Measurements from ENCODE around the gene SUZ12. TPM values are rescaled to one million over a fixed set of nuclear protein-coding genes. Genes with fewer than 3 reads are reported as not detected.
"Not testable (repeated sequence)": the region's sequence is repeated elsewhere in the genome, so short reads cannot be mapped to it uniquely, and the experiment has no call there.

Gene SUZ12
- total and polyA plus RNA-seq, 2 donors from 2014 or later, result 10.2 to 23.5 TPM

DNA sequence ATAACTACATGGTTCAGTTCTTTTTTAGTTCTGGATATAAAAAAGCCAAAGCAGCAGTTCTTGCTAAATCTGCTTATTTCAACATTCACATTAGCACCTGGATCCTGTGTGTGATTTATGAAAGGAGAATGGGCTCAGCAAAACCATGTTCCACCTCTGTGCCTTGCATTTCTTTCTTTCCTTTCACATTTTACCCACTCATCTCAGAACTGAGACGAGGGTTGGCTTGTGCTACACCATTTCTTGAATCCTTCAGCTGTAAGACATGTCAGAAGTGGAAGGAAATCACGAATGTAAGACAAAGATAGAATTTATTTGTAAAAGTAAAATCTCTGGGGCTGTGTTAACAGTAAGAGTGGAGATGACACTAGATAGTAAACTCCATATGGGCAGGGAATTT is 34.1 kb upstream of the SUZ12 start:
- no peaks in the 10 kb centered on the region for H3K27me3 ChIP-seq (ENCODE audit: control insufficient read depth, insufficient read depth, low read length)
- intact Hi-C loops (cut with DNase I), result no loop called here
- DNase-seq (no peak), FAIRE-seq (no peak)
- H3K36me3 ChIP-seq (ENCODE audit: control insufficient read depth in 2 of 3, insufficient read depth in 3 of 3, low read length in 3 of 3), result peaks cover 0 to 10% (median 2%) of the 10 kb centered on the region in 3 donors
- H3K9me3 ChIP-seq (ENCODE audit: control insufficient read depth in 2 of 3, insufficient read depth in 1 of 3, low read length in 3 of 3), result no peaks in the 10 kb centered on the region
- no peak overlapping the region for H3K27ac ChIP-seq (ENCODE audit: low read depth in 2 of 2, low read length in 2 of 2)
- H3K9ac ChIP-seq (ENCODE audit: low read length in 3 of 3), result no peak overlapping the region
- peaks cover 0 to 4% (median 0%) of the 10 kb centered on the region in 3 donors for H3K4me1 ChIP-seq (ENCODE audit: control insufficient read depth in 2 of 3, insufficient read depth in 2 of 3, low read depth in 1 of 3, low read length in 3 of 3)
- no peak overlapping the region for H3K4me3 ChIP-seq (ENCODE audit: low read length in 3 of 3)
- TF ChIP-seq, protein P1, sequence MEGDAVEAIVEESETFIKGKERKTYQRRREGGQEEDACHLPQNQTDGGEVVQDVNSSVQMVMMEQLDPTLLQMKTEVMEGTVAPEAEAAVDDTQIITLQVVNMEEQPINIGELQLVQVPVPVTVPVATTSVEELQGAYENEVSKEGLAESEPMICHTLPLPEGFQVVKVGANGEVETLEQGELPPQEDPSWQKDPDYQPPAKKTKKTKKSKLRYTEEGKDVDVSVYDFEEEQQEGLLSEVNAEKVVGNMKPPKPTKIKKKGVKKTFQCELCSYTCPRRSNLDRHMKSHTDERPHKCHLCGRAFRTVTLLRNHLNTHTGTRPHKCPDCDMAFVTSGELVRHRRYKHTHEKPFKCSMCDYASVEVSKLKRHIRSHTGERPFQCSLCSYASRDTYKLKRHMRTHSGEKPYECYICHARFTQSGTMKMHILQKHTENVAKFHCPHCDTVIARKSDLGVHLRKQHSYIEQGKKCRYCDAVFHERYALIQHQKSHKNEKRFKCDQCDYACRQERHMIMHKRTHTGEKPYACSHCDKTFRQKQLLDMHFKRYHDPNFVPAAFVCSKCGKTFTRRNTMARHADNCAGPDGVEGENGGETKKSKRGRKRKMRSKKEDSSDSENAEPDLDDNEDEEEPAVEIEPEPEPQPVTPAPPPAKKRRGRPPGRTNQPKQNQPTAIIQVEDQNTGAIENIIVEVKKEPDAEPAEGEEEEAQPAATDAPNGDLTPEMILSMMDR (IDR thresholded peaks at IDR 0.05; ENCODE audit: borderline replicate concordance, extremely low read depth, insufficient read depth), result no peak

DNA sequence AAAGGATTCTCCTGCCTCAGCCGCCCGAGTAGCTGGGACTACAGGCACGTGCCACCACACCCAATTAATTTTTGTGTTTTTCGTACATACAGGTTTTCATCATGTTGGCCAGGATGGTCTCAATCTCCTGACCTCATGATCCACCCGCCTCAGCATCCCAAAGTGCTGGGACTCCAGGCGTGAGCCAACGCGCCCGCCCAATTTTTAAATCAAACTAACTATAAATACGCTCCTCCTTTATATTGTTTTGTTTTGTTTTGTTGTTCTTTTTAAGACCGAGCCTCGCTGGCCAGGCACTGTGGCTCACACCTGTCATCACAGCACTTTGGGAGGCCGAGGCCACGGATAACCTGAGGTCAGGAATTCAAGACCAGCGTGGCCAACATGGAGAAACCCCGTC is 33.4 kb upstream of the SUZ12 start:
- Histone ChIP-seq H3K9me3 (ENCODE audit: control insufficient read depth in 2 of 3, insufficient read depth in 1 of 3, low read length in 3 of 3) (no peaks in the 10 kb centered on the region), H3K4me3 (ENCODE audit: low read length in 3 of 3) (no peak overlapping the region), H3K27me3 (ENCODE audit: control insufficient read depth, insufficient read depth, low read length) (no peaks in the 10 kb centered on the region), H3K9ac (ENCODE audit: low read length in 3 of 3) (no peak overlapping the region), H3K4me1 (ENCODE audit: control insufficient read depth in 2 of 3, insufficient read depth in 2 of 3, low read depth in 1 of 3, low read length in 3 of 3) (peaks cover 0 to 4% (median 0%) of the 10 kb centered on the region in 3 donors), H3K27ac (ENCODE audit: low read depth in 2 of 2, low read length in 2 of 2) (no peak overlapping the region), H3K36me3 (ENCODE audit: control insufficient read depth in 2 of 3, insufficient read depth in 3 of 3, low read length in 3 of 3) (peaks cover 0 to 6% (median 0%) of the 10 kb centered on the region in 3 donors)
- no peak for DNase-seq
- TF ChIP-seq, protein P1 (IDR thresholded peaks at IDR 0.05; ENCODE audit: borderline replicate concordance, extremely low read depth, insufficient read depth), result no peak
- intact Hi-C loops (cut with DNase I), result no loop called here
- FAIRE-seq, result no peak

DNA sequence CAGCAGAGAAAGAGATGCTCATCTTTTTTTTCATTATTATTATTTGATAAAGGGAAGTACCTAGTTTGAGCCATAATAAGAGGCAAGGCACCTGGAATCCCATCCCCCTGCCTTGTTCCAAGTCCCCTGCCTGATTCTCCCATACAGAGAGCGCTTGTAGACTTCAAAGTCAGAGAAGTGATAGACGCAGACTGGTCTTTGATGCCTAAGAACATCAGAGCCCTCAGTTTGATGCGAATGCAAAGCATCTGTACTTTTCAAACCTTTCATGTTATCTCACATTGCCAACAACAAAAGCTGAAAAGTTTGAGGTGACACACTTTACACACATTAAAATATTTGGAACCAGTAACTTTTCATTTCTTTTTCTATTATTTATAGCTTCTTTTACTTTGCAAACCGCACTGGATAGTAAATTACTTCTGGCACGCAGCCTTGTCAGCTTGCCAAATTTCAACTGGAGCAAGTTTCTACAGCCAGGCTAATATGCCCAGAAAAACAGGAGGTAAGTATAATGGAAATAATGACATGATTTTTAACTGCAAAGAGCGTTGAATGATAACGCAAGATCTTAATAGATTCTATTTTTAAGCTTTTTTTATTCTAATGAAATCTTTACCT is 29.4 kb upstream of the SUZ12 start:
- DNase-seq (peak in 2 of 5 donors; percentile 42 to 66), FAIRE-seq (no peak)
- no peaks in the 10 kb centered on the region for H3K36me3 ChIP-seq (ENCODE audit: control insufficient read depth in 2 of 3, insufficient read depth in 3 of 3, low read length in 3 of 3)
- no peak overlapping the region for H3K4me3 ChIP-seq (ENCODE audit: low read length in 3 of 3)
- TF ChIP-seq, protein P1 (IDR thresholded peaks at IDR 0.05; ENCODE audit: borderline replicate concordance, extremely low read depth, insufficient read depth), result no peak
- no peaks in the 10 kb centered on the region for H3K27me3 ChIP-seq (ENCODE audit: control insufficient read depth, insufficient read depth, low read length)
- no peak overlapping the region for H3K27ac ChIP-seq (ENCODE audit: low read depth in 2 of 2, low read length in 2 of 2)
- H3K9ac ChIP-seq (ENCODE audit: low read length in 3 of 3), result no peak overlapping the region
- no peaks in the 10 kb centered on the region for H3K9me3 ChIP-seq (ENCODE audit: control insufficient read depth in 2 of 3, insufficient read depth in 1 of 3, low read length in 3 of 3)
- H3K4me1 ChIP-seq (ENCODE audit: control insufficient read depth in 2 of 3, insufficient read depth in 2 of 3, low read depth in 1 of 3, low read length in 3 of 3), result no peaks in the 10 kb centered on the region
- intact Hi-C loops (cut with DNase I), result no loop called here

DNA sequence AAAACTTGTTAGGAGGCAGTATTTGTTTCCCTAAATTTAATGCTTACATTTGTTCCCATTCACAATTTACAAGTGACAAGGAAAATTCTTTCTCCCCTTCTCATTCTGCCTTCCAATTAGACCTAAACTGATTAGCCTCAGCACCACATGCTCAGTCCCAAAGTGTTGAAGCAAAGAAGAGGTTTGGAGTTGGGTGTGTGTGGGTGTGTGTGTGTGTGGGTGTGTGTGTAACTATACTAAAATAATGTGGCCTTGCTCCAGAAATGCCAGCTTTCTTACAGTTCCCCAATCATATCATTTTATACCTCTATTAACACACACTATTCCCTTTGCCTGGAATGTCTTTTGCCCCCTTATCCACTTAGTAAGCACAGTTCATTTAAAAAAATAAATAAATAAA is 28.4 kb upstream of the SUZ12 start:
- H3K9me3 ChIP-seq (ENCODE audit: control insufficient read depth in 2 of 3, insufficient read depth in 1 of 3, low read length in 3 of 3), result no peaks in the 10 kb centered on the region
- no peak overlapping the region for H3K4me3 ChIP-seq (ENCODE audit: low read length in 3 of 3)
- intact Hi-C loops (cut with DNase I), result no loop called here
- no peaks in the 10 kb centered on the region for H3K4me1 ChIP-seq (ENCODE audit: control insufficient read depth in 2 of 3, insufficient read depth in 2 of 3, low read depth in 1 of 3, low read length in 3 of 3)
- no peak overlapping the region for H3K9ac ChIP-seq (ENCODE audit: low read length in 3 of 3)
- H3K36me3 ChIP-seq (ENCODE audit: control insufficient read depth in 2 of 3, insufficient read depth in 3 of 3, low read length in 3 of 3), result no peaks in the 10 kb centered on the region
- no peak for FAIRE-seq
- no peak for DNase-seq
- no peaks in the 10 kb centered on the region for H3K27me3 ChIP-seq (ENCODE audit: control insufficient read depth, insufficient read depth, low read length)
- TF ChIP-seq, protein P1 (IDR thresholded peaks at IDR 0.05; ENCODE audit: borderline replicate concordance, extremely low read depth, insufficient read depth), result no peak
- H3K27ac ChIP-seq (ENCODE audit: low read depth in 2 of 2, low read length in 2 of 2), result no peak overlapping the region

DNA sequence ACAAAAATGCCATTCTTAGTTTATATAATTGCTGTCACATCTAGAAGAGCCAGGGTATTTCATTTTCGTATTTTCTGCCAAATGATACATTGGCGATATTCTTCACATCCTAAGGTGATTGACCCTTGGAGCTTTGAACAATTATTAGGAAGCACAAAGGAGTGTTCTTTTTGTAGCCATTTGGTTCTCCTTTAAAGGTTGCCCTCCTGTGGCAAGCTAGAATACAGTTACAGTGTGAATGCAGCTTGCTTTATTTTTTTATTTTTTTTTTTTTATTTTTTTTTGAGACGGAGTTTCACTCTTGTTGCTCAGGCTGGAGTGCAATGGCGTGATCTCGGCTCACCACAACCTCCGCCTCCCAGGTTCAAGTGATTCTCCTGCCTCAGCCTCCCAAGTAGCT is 24.1 kb upstream of the SUZ12 start:
- H3K36me3 ChIP-seq (ENCODE audit: control insufficient read depth in 2 of 3, insufficient read depth in 3 of 3, low read length in 3 of 3); H3K4me3 ChIP-seq (ENCODE audit: low read length in 3 of 3); DNase-seq; H3K9me3 ChIP-seq (ENCODE audit: control insufficient read depth in 2 of 3, insufficient read depth in 1 of 3, low read length in 3 of 3); intact Hi-C loops (cut with DNase I); H3K9ac ChIP-seq (ENCODE audit: low read length in 3 of 3); H3K27ac ChIP-seq (ENCODE audit: low read depth in 2 of 2, low read length in 2 of 2); FAIRE-seq; H3K27me3 ChIP-seq (ENCODE audit: control insufficient read depth, insufficient read depth, low read length); H3K4me1 ChIP-seq (ENCODE audit: control insufficient read depth in 2 of 3, insufficient read depth in 2 of 3, low read depth in 1 of 3, low read length in 3 of 3): not testable (repeated sequence)
